Gastrocnemius medialis (tissue), 4 donors: ENCODE results near the gene PNRC1. TPM values are rescaled to one million over a fixed set of nuclear protein-coding genes. Genes with fewer than 3 reads are reported as not detected.

ENCODE experiments used
- ATAC-seq, 2 donors: fragments of 150-250 bp; one replicate each; pipeline ENCODE4 v1.9.1; 2016
- DNase-seq, 2 donors: peaks; one replicate each; pipeline ENCODE4 v3.0.0-alpha.2; 2019
- H3K27ac ChIP-seq, 4 donors: fragments of 200-600 bp; sonication (generic); 1 replicate in 1 of 4; 2 replicates in 3 of 4; pipeline ENCODE4 v1.5.1; 2016 to 2018; ENCODE audit warnings: mild to moderate bottlenecking in 2 of 4, moderate library complexity in 1 of 4
- H3K27me3 ChIP-seq, 3 donors: fragments of 200-600 bp; sonication (generic) in 2 of 3; 1 replicate in 1 of 3; 2 replicates in 2 of 3; pipeline versions ENCODE4 v1.5.1 to v1.6.0; 2016 to 2019; ENCODE audit warnings: mild to moderate bottlenecking in 1 of 3, moderate library complexity in 1 of 3
- H3K36me3 ChIP-seq, 2 donors: fragments of 200-600 bp; sonication (generic) in 1 of 2; one replicate each; pipeline ENCODE4 v1.5.1; 2017 to 2018
- H3K4me1 ChIP-seq, 2 donors: fragments of 200-600 bp; sonication (generic) in 1 of 2; one replicate each; pipeline ENCODE4 v1.5.1; 2016 to 2017; ENCODE audit warnings: mild to moderate bottlenecking in 2 of 2
- H3K4me3 ChIP-seq, 4 donors: fragments of 200-600 bp; sonication (generic) in 3 of 4; 1 replicate in 1 of 4; 2 replicates in 3 of 4; pipeline ENCODE4 v1.5.1; 2016 to 2019; ENCODE audit warnings: mild to moderate bottlenecking in 2 of 4
- H3K9me3 ChIP-seq, 3 donors: fragments of 200-600 bp; sonication (generic) in 2 of 3; 1 replicate in 1 of 3; 2 replicates in 2 of 3; pipeline ENCODE4 v1.5.1; 2016 to 2019
- CTCF ChIP-seq, 5 experiments: fragments of 450-650 bp in 3 of 5; fragments of 200-600 bp in 2 of 5; sonication (generic) in 2 of 5; IDR thresholded peaks in 4 of 5; conservative IDR thresholded peaks in 1 of 5; 1 replicate in 4 of 5; 2 replicates in 1 of 5; pipeline ENCODE4 v1.5.1; 2016 to 2019; ENCODE audit warnings: antibody characterized with exemption in 5 of 5, mild to moderate bottlenecking in 3 of 5, moderate library complexity in 3 of 5
- POLR2A ChIP-seq, 2 donors: fragments of 450-650 bp; IDR thresholded peaks; one replicate each; pipeline ENCODE4 v1.6.1; 2017; ENCODE audit warnings: antibody characterized with exemption in 2 of 2, mild to moderate bottlenecking in 2 of 2, moderate library complexity in 2 of 2
- in situ Hi-C, 4 donors: fragments of 200-750 bp; cut with MboI; loops; one replicate each; pipeline versions ENCODE4 v1.15.0 to v1.8.0; 2017; ENCODE audit warnings: low sequenced_read_pairs in 4 of 4
- intact Hi-C: fragments of 100-400 bp; cut with DNase I; formaldehyde crosslinking; loops from one replicate; pipeline ENCODE4 v1.15.1; 2023; ENCODE audit warnings: low total_unique reads
- total RNA-seq, 4 donors: library from RNA; depleted of rRNA; stranded (reverse); fragments of >200 nt; gene quantifications; one replicate each; pipeline versions ENCODE4 v1.1.0 to v1.2.3, GENCODE V29; 2016

PNRC1 gene
- total RNA-seq, 4 donors from 2014 or later = 229 to 458 (median 311) TPM

GRCh38 chr6:89084954-89085353 lies 4.4 kb downstream of the PNRC1 start:
- in situ Hi-C loops (loop anchor here in 1 of 4 donors (25.0 kb wide), 1 partner anchor 277 kb away; the partner anchor contains the start of gene UBE2J1), intact Hi-C loops (loop anchor here (5.0 kb wide), 3 partner anchors 123 to 1383 kb away; partner anchors contain the start of genes AKIRIN2, LYRM2 and RNGTT)
- H3K9me3 ChIP-seq = no peaks in the 10 kb centered on the region
- H3K36me3 ChIP-seq = peaks cover 0 to 23% of the 10 kb centered on the region in 2 donors
- DNase-seq (no peak), ATAC-seq (no peak)
- no peaks in the 10 kb centered on the region for H3K27me3 ChIP-seq
- peak overlapping the region; percentile 98 to 100 (median 99) for H3K27ac ChIP-seq
- H3K4me1 ChIP-seq = peaks cover 20 to 30% of the 10 kb centered on the region in 2 donors
- H3K4me3 ChIP-seq = peak overlapping the region in 2 of 4 donors; percentile 60 to 94
- TF ChIP-seq CTCF (IDR thresholded peaks at IDR 0.05 in 4 of 5, conservative IDR thresholded peaks at IDR 0.05 in 1 of 5) (no peak), POLR2A (IDR thresholded peaks at IDR 0.05) (no peak)

DNA sequence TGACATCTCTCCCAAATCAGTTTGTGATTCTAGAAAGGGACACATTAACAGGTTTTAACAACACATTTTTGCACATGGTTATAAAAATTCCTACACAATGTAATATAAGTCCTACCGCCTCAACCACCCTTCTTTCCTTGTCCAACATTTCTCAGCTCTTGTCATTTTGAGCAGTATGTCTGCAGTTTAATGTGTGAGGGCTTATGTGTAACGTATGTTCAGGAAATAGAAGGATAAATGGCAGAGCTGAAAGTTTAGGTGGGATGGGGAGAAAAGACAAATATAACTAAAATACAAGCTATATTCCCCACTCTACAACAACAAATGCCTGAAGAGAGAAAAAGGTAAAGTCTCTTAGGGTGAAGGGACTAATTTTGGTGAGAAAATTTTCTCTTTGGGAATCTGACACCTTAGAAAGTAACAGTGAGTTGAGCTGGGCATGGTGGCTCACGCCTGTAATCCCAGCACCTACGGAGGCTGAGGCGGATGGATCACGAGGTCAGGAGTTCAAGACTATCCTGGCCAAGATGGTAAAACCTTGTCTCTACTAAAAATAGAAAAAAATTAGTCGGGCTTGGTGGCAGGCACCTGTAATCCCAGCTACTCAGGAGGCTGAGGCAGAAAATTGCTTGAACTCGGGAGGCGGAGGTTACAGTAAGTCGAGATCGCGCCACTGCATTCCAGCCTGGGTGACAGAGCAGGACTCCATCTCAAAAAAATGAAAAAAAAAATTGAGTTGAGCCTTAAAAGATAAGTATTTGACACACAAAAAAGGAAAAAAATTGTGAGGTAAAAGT lies 5.1 kb downstream of the PNRC1 start:
- no peaks in the 10 kb centered on the region for H3K9me3 ChIP-seq
- peaks cover 20 to 30% of the 10 kb centered on the region in 2 donors for H3K4me1 ChIP-seq
- no peak for TF ChIP-seq POLR2A (IDR thresholded peaks at IDR 0.05)
- TF ChIP-seq CTCF (IDR thresholded peaks at IDR 0.05 in 4 of 5, conservative IDR thresholded peaks at IDR 0.05 in 1 of 5) = no peak
- in situ Hi-C loops = loop anchor here in 1 of 4 donors (25.0 kb wide), 1 partner anchor 277 kb away; the partner anchor contains the start of gene UBE2J1
- intact Hi-C loops = no loop called here
- ATAC-seq (no peak), DNase-seq (no peak)
- peak overlapping the region; percentile 98 to 100 (median 99) for H3K27ac ChIP-seq
- H3K36me3 ChIP-seq = peaks cover 0 to 23% of the 10 kb centered on the region in 2 donors
- H3K27me3 ChIP-seq = no peaks in the 10 kb centered on the region
- no peak overlapping the region for H3K4me3 ChIP-seq

GRCh38 chr6:89087881-89088280 lies 7.3 kb downstream of the PNRC1 start:
- TF ChIP-seq CTCF (IDR thresholded peaks at IDR 0.05 in 4 of 5, conservative IDR thresholded peaks at IDR 0.05 in 1 of 5) = no peak
- no peak for TF ChIP-seq POLR2A (IDR thresholded peaks at IDR 0.05)
- no peak for ATAC-seq
- Histone ChIP-seq H3K9me3 (no peaks in the 10 kb centered on the region), H3K36me3 (peaks cover 0 to 23% of the 10 kb centered on the region in 2 donors), H3K4me3 (no peak overlapping the region), H3K4me1 (peaks cover 20 to 30% of the 10 kb centered on the region in 2 donors), H3K27me3 (no peaks in the 10 kb centered on the region), H3K27ac (peak overlapping the region; percentile 1 to 100 (median 53))
- no peak for DNase-seq
- intact Hi-C loops (no loop called here), in situ Hi-C loops (loop anchor here in 1 of 4 donors (25.0 kb wide), 1 partner anchor 274 kb away; the partner anchor contains the start of gene UBE2J1)

GRCh38 chr6:89098461-89098860 lies 17.9 kb downstream of the PNRC1 start:
- Histone ChIP-seq H3K27ac (no peak overlapping the region), H3K4me1 (no peaks in the 10 kb centered on the region), H3K9me3 (no peaks in the 10 kb centered on the region), H3K4me3 (no peak overlapping the region), H3K27me3 (no peaks in the 10 kb centered on the region), H3K36me3 (no peaks in the 10 kb centered on the region)
- ATAC-seq (no peak), DNase-seq (no peak)
- TF ChIP-seq CTCF (IDR thresholded peaks at IDR 0.05 in 4 of 5, conservative IDR thresholded peaks at IDR 0.05 in 1 of 5) (no peak), POLR2A (IDR thresholded peaks at IDR 0.05) (no peak)
- in situ Hi-C loops (loop anchor here in 1 of 4 donors (10.0 to 25.0 kb wide), 2 partner anchors 114 to 264 kb away; partner anchors contain the start of gene UBE2J1), intact Hi-C loops (no loop called here)
